Activated T-cell treated with anti-CD3 and anti-CD28 coated beads, Interleukin-2, amount 50 U/mL, for 48 hours (primary cell): ENCODE measurements around the gene TAAR6.
"Not testable (repeated sequence)": the region's sequence is repeated elsewhere in the genome, so short reads cannot be mapped to it uniquely, and the experiment has no call there.

Experiments
- DNase-seq, 2 experiments: peaks; one replicate each; pipeline ENCODE4 v3.0.0-alpha.2; 2020

Gene TAAR6, protein sequence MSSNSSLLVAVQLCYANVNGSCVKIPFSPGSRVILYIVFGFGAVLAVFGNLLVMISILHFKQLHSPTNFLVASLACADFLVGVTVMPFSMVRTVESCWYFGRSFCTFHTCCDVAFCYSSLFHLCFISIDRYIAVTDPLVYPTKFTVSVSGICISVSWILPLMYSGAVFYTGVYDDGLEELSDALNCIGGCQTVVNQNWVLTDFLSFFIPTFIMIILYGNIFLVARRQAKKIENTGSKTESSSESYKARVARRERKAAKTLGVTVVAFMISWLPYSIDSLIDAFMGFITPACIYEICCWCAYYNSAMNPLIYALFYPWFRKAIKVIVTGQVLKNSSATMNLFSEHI

DNA sequence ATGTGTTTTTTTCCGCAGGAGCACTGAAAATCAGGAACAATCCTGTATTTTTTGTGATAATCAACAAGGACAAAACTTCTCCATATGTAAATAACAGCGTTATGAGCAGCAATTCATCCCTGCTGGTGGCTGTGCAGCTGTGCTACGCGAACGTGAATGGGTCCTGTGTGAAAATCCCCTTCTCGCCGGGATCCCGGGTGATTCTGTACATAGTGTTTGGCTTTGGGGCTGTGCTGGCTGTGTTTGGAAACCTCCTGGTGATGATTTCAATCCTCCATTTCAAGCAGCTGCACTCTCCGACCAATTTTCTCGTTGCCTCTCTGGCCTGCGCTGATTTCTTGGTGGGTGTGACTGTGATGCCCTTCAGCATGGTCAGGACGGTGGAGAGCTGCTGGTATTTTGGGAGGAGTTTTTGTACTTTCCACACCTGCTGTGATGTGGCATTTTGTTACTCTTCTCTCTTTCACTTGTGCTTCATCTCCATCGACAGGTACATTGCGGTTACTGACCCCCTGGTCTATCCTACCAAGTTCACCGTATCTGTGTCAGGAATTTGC is at the start of gene TAAR6:
Gene TAAR6, plus strand, starts transcription at position 102 of the 557 bp plus-strand sequence. Its CDS starts 0 bp downstream, at position 102.
- no peak for DNase-seq

DNA sequence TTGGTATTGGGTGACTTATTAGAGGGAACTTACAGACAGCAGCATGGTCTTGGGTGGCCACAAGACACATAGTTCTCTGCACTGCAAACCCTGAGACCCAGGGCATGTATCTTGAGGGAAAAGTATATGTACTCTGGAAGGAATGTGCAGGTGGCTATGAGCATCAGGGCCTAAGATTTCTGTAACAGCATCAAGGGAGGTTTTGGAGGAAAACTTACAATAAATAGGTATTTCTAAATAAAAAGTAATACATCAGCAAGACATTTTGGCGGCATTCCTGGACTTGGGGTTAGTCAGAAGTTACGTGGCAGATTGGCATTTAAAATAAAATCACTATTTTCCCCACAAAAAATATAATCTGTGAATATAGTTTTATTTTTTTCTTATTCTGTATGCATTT is 49.2 kb upstream of the TAAR6 start:
- DNase-seq, result no peak

DNA sequence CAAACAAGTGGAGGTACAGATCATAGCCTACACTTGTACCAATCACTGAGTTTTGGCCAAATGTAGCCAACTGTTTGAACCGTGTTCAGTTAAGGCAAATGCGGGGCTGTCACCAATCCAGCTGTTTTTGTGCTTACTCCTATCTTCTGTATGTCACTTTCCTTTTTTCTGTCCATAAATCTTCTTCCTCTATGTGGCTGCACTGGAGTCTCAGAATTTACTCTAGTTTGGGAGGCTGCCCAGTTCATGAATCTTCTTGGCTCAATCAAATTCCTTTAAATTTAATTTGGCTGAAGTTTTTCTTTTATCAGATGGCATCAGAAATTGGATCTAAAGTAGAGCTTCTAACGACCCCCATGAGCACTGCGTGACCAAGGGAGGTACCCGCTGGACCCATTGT is 45.5 kb upstream of the TAAR6 start:
- no peak for DNase-seq

DNA sequence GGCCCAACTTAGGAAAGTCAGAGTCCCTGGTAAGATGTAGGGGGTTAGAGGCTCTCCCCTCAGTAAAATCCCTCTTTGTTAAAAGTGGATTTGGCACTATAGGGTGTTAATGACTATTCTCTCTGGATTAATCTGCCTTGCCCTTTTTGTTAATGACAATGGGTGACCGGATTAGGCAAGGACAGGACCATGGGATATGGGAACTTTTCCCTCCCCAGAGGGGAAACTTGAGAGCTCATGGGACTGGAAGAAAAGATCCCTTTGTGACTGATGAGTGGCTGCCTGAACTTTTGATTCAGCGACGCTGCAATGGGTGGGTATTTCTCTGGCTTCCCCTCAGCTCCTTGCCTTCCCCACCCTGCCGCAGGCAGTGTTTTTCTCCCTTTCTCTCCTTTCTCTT is 44.3 kb upstream of the TAAR6 start:
- no peak for DNase-seq

DNA sequence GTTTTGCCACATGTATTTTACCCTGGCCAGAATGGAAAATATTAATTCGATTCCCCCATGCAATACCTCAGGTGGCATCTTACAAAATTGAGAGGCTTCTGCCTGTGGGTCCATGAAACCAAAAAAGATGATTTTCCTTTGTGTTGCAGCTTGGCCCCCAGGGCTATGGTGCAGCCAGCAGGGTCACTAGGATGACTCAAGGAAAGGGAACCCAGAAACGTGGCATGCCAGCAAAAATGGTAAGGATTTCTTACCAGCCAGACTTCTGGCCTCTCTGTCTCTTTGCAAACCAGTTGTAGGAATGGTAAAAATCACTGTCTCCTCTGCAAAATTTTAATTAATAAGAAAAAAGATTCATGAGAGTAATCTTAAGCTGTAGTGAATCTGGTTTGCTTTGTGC is 43.7 kb upstream of the TAAR6 start:
- DNase-seq, result no peak

DNA sequence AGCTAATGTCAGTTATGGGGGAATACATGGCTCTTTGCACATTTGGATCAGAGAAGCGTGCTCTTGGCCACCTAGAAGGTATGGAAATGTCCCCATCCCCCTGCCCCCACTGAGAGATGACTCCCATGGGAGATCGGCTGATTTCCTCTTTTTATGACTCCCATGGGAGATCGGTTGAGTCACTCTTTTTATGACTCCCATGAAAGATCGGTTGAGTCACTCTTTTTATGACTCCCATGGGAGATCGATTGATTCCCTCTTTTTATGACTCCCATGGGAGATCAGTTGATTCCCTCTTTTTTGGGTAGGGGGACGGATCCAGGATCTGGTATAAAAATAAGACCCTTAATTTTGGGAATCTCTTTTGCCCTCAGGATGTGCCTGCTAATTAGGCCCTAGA is 42.3 kb upstream of the TAAR6 start:
- no peak for DNase-seq

DNA sequence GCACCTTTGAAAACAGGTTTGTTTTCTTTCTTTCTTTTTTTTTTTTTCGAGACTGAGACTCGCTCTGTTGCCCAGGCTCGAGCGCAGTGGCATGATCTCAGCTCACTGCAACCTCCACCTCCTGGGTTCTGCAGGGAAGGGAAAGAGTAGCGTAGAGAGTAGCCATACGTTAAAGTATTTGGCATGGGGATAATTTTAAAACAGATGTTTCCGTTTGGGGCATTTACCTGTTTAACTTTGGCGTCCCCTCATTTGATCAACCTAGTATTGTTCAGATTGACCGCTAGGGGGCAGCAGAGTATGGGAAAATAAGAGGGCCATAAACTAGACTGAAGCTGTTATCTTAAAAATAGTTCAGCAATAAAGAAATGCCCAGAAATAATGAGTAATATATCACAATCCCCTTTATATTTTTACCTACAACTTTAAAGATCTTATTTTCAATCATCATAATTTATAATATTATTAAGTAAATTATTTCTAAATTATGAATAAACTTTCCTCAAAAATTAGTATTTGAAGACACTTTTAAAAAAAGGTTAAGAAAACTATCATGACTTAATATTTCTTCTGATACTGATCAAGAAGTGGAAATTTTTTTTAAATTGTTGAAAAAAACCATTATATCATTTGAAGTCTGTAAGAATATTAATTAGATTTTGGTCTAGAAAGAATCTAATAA is 39.7 kb upstream of the TAAR6 start:
- peak; percentile 55 to 59 for DNase-seq

DNA sequence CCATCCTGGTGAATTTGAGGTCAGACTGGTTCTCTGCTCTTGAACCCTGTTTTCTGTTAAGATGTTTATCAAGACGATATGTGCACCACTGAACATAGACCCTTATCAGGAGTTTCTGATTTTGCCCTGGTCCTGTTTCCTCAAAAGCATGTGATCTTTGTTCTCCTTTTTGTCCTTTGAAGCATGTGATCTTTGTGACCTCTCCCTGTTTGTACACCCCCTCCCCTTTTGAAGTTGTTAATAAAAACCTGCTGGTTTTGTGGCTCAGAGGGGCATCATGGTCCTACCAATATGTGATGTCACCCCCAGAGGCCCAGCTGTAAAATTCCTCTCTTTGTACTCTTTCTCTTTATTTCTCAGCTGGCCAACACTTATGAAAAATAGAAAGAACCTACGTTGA is 35.6 kb upstream of the TAAR6 start:
- not testable (repeated sequence) for DNase-seq

DNA sequence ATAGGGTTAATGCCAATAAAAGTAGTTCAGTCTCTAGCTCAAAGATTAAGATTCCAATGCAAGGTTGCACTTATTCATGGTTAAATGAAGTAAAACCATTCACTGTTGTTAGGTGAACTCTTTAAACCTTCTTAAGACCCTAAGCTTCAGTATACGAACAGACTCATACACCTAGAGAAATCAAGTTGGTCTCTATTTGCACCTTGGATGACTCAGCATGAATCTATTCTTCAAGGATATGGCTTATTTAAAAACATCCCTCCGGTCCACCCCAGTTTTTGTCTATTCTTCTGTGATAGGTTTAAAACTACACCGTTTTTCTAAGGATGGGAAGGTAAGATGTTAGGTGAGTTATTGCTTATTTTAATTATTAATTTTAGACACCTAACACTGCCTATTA is 33.0 kb upstream of the TAAR6 start:
- DNase-seq, result no peak

DNA sequence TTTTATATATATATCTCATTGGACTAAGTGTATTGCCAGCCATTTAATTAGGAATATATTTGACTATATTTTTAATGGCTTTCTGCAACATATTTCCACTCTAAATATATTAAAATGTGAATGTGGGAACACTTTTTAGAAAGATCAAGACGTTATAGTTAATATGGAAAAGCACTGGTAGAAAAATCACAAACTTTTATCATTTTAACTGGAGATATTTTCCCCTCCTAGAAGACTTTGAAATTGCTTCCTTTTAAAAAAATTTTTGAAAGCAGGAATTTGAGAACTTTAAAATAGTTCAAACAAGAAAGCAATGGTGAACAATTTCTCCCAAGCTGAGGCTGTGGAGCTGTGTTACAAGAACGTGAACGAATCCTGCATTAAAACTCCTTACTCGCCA is 32.1 kb upstream of the TAAR6 start, which contains the start of gene TAAR9:
Gene TAAR9, plus strand, starts transcription at position 301 of the 400 bp plus-strand sequence. Its CDS starts 13 bp downstream, at position 314.
- no peak for DNase-seq

DNA sequence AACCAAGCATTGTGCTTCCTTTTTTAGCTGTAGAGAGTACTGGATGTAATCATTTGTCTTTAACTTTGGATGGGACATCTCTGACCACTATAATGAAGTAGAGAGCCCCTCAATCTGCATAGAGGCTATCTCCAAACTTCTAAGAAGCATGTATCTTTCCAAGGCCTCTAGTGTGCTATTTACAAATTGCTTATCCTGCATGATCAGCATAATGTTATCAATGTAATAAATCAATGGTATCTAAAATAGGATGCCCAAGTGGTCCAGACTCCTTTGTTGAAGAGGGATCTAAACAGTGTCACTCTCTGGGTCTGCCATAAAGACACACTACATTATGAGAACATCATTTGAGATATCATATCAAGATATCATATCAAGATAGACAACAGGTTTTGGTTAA is 25.3 kb upstream of the TAAR6 start:
- DNase-seq, result no peak

DNA sequence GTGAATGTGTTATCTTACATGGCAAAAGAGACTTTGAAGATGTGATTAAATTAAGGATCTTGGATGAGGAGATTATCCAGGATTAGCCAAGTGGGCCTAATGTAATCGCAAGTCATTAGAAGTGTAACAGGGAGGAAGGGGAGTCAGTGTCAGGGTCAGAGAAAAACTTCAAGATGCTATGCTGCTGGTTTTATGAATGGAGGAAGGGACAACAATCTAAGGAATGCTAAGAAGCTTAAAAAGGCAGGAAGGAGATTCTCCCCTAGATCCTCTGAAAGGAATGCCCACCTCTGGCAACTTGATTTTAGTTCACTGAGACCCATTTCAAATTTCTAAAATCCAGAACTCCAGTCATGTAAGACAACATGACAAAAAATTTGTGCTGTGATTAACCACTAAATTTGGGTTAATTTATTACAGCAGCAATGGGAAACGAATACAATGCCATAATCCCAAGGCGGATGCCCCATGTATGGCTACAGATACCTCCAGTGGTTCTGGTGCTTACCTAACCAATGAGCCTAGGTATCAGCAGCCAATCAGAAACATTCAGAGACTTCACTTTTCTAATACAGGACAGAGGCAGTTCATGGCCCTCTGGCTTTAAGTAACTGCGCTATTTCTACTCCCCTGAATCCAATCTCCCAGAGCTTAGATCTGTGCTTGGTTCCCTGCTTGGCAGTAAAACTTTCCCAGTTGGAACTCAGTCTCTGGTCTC is 21.2 kb upstream of the TAAR6 start:
- DNase-seq, result no peak

DNA sequence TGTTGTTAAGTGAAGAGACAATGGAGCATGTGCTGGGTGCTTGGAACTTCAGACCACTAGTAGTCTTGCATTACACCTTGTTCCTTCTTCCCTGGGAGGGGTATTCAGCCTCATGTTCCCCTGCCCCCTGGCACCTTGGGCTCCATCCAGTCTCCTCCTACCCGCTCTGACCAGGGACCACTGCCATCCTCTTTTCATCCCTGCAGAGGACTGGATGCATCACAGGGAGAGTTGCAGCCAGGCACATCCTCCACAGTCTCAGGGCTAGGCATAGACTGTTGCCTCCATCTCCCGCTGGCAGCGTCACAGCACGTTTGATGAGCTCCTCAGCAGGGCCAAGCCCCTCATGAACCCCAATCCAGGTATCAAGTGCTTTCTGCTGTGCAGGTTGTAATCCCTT is 18.9 kb upstream of the TAAR6 start:
- DNase-seq, result no peak

DNA sequence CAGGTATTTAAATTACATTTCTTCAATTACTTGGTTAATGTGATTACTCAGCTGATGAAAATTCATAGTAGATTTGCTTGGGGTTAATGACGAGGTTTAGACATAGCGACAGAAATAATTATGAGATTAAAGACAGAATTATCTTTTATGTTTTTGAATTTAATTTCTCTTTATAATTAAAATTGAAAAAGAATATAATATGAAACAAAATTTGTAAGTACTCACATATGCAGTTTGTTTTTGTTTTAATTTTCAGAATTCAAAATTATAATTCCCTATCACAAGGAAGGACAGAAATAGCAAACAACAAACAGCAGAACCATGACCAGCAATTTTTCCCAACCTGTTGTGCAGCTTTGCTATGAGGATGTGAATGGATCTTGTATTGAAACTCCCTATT is 17.8 kb upstream of the TAAR6 start, which contains the start of gene TAAR8:
Gene TAAR8, plus strand, starts transcription at position 301 of the 400 bp plus-strand sequence. Its CDS starts 21 bp downstream, at position 322.
- DNase-seq, result no peak

DNA sequence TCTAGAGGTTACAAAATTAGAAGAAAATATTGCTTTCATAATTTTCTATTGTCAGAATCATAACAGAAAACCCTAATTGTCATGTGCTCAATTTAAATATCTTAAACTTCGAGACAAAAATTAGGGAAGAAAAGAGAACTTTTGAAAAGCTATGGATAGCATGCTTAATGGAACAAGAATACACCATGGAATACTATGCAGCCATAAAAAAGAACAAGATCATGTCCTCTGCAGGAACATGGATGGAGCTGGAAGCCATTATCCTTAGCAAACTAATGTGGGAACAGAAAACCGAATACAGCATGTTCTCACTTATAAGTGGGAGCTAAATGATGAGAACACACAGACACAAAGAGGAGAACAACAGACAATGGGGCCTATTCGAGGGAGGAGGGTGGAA is 10.0 kb upstream of the TAAR6 start:
- DNase-seq, result not testable (repeated sequence)

DNA sequence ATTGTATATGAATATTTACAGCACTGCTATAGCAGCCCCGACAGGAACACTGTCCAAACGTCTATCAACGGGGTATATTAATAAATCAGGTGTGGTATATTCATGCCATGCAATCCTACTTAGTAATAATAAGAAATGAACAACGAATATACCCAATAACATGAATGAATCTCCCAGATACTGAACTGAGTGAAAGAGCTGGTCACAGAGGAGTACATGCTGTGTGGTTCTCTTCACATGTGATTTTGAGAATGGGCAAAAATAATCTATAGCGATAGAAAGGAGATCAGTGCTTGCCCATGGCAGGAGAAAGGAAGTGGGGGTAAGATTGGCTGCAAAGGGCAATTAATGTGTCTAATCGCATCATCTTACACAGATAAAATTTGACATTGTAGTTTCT is 3.7 kb upstream of the TAAR6 start:
- no peak for DNase-seq

DNA sequence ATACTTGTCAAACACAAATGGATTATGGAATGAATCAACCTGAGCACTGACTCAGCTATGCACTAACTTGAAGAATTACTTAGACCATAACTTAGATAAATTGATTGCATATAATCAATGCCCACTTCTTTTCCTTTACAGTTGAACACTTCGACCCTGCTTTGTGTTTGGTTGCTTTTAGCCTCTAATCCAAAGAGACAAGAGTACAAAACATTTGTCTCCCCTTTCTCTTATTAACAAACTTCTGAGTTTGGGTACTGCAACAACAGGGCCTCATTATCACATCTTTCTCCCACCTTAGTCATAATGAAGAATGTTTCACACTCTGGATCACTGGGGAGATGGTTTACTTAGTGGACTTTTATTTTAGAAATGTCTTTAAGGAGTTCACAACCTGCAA is 2.6 kb upstream of the TAAR6 start:
- DNase-seq, result no peak

DNA sequence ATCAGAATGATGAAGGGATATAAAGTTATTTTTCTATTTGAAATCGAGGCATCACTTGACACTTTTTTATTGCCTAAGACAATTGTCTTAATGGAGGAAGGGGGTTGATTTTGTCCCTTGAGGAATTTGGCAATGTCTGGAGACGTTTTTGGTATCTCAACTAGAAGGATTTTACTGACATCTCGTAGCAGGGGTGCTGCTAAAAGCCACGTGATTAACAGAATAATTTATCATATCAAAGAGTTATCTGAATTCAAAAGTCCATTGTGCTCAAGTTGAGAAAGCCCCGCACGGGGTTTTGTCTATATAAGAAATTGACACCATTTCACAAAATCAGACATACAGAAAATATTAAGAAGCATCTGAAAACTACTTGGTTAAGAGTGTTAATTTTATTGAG is 1.5 kb upstream of the TAAR6 start:
- no peak for DNase-seq

DNA sequence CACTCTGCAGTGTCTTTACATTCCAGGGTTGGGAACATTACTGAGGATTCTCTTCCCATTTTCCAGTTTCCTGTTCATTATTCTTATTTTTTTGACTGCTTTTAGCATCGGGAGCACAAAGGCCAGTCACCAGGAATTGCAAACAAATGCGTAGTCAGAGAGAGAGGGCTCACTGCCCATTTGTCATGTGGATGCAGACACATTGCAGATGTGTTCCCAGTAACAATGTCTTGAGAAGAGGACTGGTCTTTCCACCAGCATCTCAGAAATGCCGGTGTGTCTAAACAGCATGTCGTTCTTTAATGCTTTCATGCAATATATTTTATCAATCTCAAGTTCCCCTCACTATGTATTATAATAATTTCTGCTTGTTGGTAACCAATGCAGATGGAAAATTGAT is 952 bp upstream of the TAAR6 start:
- no peak for DNase-seq

DNA sequence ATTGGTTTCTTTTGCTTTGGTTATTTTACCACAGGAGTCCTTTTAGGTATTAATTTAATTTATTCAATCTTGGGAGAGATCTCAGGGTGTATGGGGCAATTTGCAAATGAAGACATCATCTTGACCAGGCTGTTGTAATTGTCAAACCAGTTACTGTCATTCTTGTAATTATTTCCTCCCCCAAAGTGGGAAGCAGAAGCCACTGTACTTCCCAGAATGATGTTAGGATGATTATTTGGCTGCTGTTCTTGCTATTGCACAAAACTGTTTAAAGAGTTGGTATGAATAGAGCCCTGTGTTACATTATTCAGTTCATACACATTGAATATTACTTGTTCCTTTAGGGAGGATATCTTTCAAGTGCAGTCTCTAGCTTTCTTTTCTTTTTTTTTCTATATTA is 1.7 kb downstream of the TAAR6 start:
- no peak for DNase-seq

DNA sequence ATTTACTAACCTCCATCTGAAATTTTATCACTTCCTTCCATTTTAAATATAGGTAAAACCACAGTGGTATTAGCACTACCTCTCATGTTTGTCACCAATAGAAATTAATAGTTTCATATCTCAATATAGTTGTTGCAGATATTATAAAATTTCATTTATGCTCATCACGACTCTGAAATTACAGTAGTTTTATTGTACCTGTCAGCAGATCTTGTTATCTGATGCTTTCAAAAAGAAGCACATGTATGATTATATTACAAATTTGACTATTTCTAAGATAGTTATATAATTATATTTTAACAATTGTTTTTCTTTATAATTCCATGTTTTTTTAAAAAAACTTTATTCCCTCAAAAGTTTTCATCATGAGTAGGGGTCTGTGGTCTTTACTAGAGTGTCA is 14.6 kb downstream of the TAAR6 start:
- DNase-seq, result no peak

DNA sequence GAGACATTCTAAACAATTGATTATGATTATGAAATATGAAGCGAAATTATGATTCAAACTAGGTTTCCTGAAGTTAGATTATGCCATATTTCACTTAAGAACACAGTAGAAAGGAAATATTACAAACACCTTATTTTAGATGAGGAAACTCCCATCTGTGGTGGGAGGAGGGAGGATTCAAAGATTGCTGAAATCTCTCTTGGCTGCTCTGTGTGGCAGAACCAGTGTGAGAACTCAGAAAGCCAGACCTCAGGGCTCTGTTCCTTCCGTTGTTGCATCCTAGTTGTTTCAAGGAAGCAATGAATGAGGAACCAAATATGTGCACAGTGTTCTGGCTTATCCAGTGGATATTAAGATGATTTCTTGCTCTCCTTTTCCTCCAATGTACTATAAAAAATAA is 17.3 kb downstream of the TAAR6 start:
- DNase-seq, result no peak

DNA sequence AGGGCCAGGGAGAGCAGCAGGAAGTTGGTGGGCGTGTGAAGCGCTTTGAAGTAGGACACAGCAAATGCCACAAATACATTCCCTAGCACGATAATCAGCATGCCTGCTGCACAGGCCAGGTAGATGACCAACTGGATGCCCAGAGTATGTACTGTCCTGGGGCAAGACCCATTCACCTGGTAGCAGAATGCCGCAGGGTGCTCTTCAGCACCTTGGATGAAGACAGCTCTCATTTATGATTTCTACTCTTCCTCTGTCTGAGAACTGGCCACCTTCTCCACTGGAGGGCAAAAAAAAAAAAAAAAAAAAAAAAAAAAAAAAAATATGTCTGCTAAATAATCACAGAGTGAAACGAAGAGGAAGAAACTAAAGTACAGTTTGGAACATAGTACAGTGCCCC is 19.3 kb downstream of the TAAR6 start, which contains the start of gene TAAR5:
Gene TAAR5, minus strand, starts transcription at position 288 of the 400 bp plus-strand sequence. Its CDS starts 55 bp downstream, at position 233.
- DNase-seq, result no peak
